SU-DHL-6 (cell line): ENCODE results near the gene SH3BGRL2.

Experiments
- H2AFZ ChIP-seq: fragments of 200-600 bp; sonication (generic); 2 replicates; pipeline ENCODE4 v1.6.1; 2014; ENCODE audit warnings: low read depth, mild to moderate bottlenecking, moderate library complexity, mixed read lengths, antibody characterized with exemption, low read length; ENCODE audit not compliant: severe bottlenecking
- H3F3A ChIP-seq: fragments of 200-600 bp; shearing (Covaris generic); 2 replicates; pipeline ENCODE4 v1.6.0; 2016; ENCODE audit warnings: antibody characterized with exemption, mild to moderate bottlenecking; ENCODE audit not compliant: insufficient read depth
- H3K27ac ChIP-seq: fragments of 200-600 bp; sonication (generic); 2 replicates; pipeline ENCODE4 v1.5.1; 2016; ENCODE audit warnings: low read depth, mild to moderate bottlenecking, low read length, moderate library complexity, mixed read lengths
- H3K27me3 ChIP-seq: fragments of 200-600 bp; sonication (generic), shearing (Covaris generic); 2 replicates; pipeline ENCODE4 v1.6.0; 2014; ENCODE audit warnings: mild to moderate bottlenecking, low read length
- H3K36me3 ChIP-seq: fragments of 200-600 bp; sonication (generic); 2 replicates; pipeline ENCODE4 v1.6.1; 2014; ENCODE audit warnings: mild to moderate bottlenecking, low read length, mixed read lengths
- H3K4me2 ChIP-seq: fragments of 300-600, 200-600 bp; shearing (Covaris generic), sonication (generic); 2 replicates; pipeline ENCODE4 v1.6.0; 2014; ENCODE audit warnings: low read length, low read depth, mild to moderate bottlenecking; ENCODE audit not compliant: poor library complexity, severe bottlenecking
- H3K4me3 ChIP-seq: fragments of 200-600 bp; sonication (generic); 2 replicates; pipeline ENCODE4 v1.5.1; 2014; ENCODE audit warnings: antibody characterized with exemption, low read length, mild to moderate bottlenecking, mixed read lengths; ENCODE audit not compliant: insufficient read depth, poor library complexity, severe bottlenecking
- H3K79me2 ChIP-seq: fragments of 200-600 bp; sonication (generic); 2 replicates; pipeline ENCODE4 v1.6.1; 2014; ENCODE audit warnings: mild to moderate bottlenecking, low read length, moderate library complexity; ENCODE audit not compliant: insufficient read depth
- H3K9ac ChIP-seq: fragments of 200-600 bp; sonication (generic); 2 replicates; pipeline ENCODE4 v1.7.0; 2014; ENCODE audit warnings: mild to moderate bottlenecking, low read length
- H3K9me2 ChIP-seq: fragments of 200-600 bp; sonication (generic); replicated peaks from 2 replicates; pipeline ENCODE4 v1.6.1; 2014; ENCODE audit warnings: low read length; ENCODE audit not compliant: insufficient read depth
- H3K9me3 ChIP-seq: fragments of 200-600 bp; sonication (generic); 2 replicates; pipeline ENCODE4 v1.6.1; 2014; ENCODE audit warnings: low read length, mixed read lengths; ENCODE audit not compliant: insufficient read depth
- H4K20me1 ChIP-seq: fragments of 200-600 bp; sonication (generic); 2 replicates; pipeline ENCODE4 v1.6.1; 2014; ENCODE audit warnings: low read depth, mild to moderate bottlenecking, antibody characterized with exemption, low read length, moderate library complexity, mixed read lengths
- EZH2phosphoT487 ChIP-seq: fragments of 200-600 bp; sonication (generic), shearing (Covaris generic); conservative IDR thresholded peaks from 2 replicates; pipeline ENCODE4 v1.6.1; 2018; ENCODE audit warnings: mild to moderate bottlenecking, antibody characterized with exemption, low read length, moderate library complexity, mixed read lengths
- TF ChIP-seq, protein P1 (sequence below): fragments of 200-600 bp; sonication (generic); IDR thresholded peaks from one replicate; pipeline ENCODE4 v1.5.1; 2017; ENCODE audit warnings: antibody characterized with exemption, mild to moderate bottlenecking, low read length, moderate library complexity; ENCODE audit not compliant: insufficient read depth, poor library complexity, severe bottlenecking

SH3BGRL2 gene

DNA sequence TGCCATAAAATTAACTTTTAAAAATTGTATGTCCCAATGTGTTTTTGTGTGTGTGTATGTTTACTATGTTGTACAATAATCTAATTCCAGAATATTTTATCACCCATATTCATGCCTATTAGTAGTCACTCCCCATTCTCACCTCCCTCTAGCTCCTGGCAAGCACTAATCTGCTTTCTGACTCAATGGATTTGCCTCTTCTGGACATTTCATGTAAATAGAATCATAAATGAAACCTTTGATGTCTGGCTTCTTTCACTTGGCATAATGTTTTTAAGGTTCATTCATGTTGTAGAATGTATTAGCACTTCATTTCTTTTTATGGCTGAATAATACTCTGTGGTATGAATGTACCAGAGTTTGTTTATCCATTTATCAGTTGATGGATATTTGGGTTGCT is 15.4 kb downstream of the SH3BGRL2 start:
- no peaks in the 10 kb centered on the region for H3K36me3 ChIP-seq
- H3K79me2 ChIP-seq = no peaks in the 10 kb centered on the region

DNA sequence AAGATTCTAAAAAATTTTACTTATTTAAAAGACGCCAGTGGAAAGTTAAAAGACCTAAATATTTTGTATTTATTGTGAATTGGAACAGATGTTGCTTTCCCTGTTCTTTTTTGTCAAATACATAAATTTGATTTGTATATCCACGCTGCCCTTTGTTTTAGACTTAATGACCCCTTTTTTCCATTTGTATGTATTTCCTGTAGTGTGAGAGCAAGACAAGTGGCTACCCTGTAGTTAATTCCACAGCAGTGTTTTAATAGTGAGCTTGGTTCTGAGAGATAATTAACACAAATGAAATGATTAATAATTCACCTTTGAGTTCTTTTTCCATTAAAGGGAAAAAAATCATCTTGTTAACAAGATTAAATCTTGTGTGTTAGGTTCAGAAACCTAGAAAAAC is 16.6 kb downstream of the SH3BGRL2 start:
- H3K9ac ChIP-seq = no peak overlapping the region
- H3K9me2 ChIP-seq = no peaks in the 10 kb centered on the region
- no peaks in the 10 kb centered on the region for H3F3A ChIP-seq
- no peaks in the 10 kb centered on the region for H3K79me2 ChIP-seq
- no peak overlapping the region for H3K4me2 ChIP-seq
- no peaks in the 10 kb centered on the region for H3K9me3 ChIP-seq
- H3K27ac ChIP-seq = no peak overlapping the region
- H4K20me1 ChIP-seq = no peaks in the 10 kb centered on the region
- no peak overlapping the region for H2AFZ ChIP-seq
- no peaks in the 10 kb centered on the region for H3K27me3 ChIP-seq
- no peaks in the 10 kb centered on the region for H3K36me3 ChIP-seq
- TF ChIP-seq, protein P1, sequence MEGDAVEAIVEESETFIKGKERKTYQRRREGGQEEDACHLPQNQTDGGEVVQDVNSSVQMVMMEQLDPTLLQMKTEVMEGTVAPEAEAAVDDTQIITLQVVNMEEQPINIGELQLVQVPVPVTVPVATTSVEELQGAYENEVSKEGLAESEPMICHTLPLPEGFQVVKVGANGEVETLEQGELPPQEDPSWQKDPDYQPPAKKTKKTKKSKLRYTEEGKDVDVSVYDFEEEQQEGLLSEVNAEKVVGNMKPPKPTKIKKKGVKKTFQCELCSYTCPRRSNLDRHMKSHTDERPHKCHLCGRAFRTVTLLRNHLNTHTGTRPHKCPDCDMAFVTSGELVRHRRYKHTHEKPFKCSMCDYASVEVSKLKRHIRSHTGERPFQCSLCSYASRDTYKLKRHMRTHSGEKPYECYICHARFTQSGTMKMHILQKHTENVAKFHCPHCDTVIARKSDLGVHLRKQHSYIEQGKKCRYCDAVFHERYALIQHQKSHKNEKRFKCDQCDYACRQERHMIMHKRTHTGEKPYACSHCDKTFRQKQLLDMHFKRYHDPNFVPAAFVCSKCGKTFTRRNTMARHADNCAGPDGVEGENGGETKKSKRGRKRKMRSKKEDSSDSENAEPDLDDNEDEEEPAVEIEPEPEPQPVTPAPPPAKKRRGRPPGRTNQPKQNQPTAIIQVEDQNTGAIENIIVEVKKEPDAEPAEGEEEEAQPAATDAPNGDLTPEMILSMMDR = no peak
- TF ChIP-seq EZH2phosphoT487 = no peak
- H3K4me3 ChIP-seq = no peak overlapping the region

More for the DNA sequence above, 15.4 kb downstream of the SH3BGRL2 start:
- H3K9ac ChIP-seq = no peak overlapping the region
- H3K4me3 ChIP-seq = no peak overlapping the region
- no peak overlapping the region for H3K27ac ChIP-seq
- H2AFZ ChIP-seq = no peak overlapping the region
- H3K4me2 ChIP-seq = no peak overlapping the region
- TF ChIP-seq, protein P1 = no peak
- no peak for TF ChIP-seq EZH2phosphoT487
- H3K27me3 ChIP-seq = no peaks in the 10 kb centered on the region
- no peaks in the 10 kb centered on the region for H3F3A ChIP-seq
- H3K9me2 ChIP-seq = no peaks in the 10 kb centered on the region
- H4K20me1 ChIP-seq = no peaks in the 10 kb centered on the region
- no peaks in the 10 kb centered on the region for H3K9me3 ChIP-seq

GRCh38 chr6:79648328-79648727 is 17.2 kb downstream of the SH3BGRL2 start:
- H3F3A ChIP-seq = no peaks in the 10 kb centered on the region
- H3K79me2 ChIP-seq = no peaks in the 10 kb centered on the region
- no peak overlapping the region for H2AFZ ChIP-seq
- no peak for TF ChIP-seq EZH2phosphoT487
- TF ChIP-seq, protein P1 = no peak
- no peaks in the 10 kb centered on the region for H3K36me3 ChIP-seq
- H3K9ac ChIP-seq = no peak overlapping the region
- H3K4me2 ChIP-seq = no peak overlapping the region
- H3K9me2 ChIP-seq = no peaks in the 10 kb centered on the region
- no peak overlapping the region for H3K4me3 ChIP-seq
- H3K27ac ChIP-seq = no peak overlapping the region
- H3K9me3 ChIP-seq = no peaks in the 10 kb centered on the region
- no peaks in the 10 kb centered on the region for H4K20me1 ChIP-seq
- no peaks in the 10 kb centered on the region for H3K27me3 ChIP-seq

DNA sequence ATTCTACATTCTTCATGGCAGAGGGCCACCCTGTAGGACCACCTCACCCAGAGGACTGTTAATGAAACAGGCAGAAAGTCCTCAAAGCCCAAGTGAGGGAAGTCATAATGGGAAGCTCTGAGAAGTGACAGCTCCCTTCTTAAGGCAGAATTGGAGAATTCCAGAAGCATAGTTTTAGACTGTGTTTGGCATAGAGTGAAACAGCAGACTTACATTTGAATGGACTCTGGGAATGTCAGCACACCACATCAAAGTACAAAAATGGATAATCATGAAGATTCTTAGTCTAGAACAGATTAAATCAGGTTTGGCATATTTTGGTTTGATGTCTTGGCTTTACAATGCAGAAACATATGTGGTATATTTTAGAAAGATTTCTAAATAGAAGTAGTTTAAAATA is 17.9 kb downstream of the SH3BGRL2 start:
- Histone ChIP-seq H3K4me3 (no peak overlapping the region), H3K9me3 (no peaks in the 10 kb centered on the region), H3K4me2 (no peak overlapping the region), H3K27me3 (no peaks in the 10 kb centered on the region), H3F3A (no peaks in the 10 kb centered on the region), H3K27ac (no peak overlapping the region), H3K79me2 (no peaks in the 10 kb centered on the region), H3K9ac (no peak overlapping the region), H4K20me1 (no peaks in the 10 kb centered on the region), H3K36me3 (no peaks in the 10 kb centered on the region), H3K9me2 (no peaks in the 10 kb centered on the region), H2AFZ (no peak overlapping the region)
- TF ChIP-seq EZH2phosphoT487 = no peak
- TF ChIP-seq, protein P1 = no peak
